CD4-positive, alpha-beta T cell treated with Interleukin-15 for 4 hours (primary cell): ENCODE results near the gene FEM1C.

Source experiments
- DNase-seq: peaks from one replicate; pipeline ENCODE4 v3.0.0-alpha.2; 2020; ENCODE audit warnings: low spot score

The FEM1C gene, protein sequence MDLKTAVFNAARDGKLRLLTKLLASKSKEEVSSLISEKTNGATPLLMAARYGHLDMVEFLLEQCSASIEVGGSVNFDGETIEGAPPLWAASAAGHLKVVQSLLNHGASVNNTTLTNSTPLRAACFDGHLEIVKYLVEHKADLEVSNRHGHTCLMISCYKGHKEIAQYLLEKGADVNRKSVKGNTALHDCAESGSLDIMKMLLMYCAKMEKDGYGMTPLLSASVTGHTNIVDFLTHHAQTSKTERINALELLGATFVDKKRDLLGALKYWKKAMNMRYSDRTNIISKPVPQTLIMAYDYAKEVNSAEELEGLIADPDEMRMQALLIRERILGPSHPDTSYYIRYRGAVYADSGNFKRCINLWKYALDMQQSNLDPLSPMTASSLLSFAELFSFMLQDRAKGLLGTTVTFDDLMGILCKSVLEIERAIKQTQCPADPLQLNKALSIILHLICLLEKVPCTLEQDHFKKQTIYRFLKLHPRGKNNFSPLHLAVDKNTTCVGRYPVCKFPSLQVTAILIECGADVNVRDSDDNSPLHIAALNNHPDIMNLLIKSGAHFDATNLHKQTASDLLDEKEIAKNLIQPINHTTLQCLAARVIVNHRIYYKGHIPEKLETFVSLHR

DNA sequence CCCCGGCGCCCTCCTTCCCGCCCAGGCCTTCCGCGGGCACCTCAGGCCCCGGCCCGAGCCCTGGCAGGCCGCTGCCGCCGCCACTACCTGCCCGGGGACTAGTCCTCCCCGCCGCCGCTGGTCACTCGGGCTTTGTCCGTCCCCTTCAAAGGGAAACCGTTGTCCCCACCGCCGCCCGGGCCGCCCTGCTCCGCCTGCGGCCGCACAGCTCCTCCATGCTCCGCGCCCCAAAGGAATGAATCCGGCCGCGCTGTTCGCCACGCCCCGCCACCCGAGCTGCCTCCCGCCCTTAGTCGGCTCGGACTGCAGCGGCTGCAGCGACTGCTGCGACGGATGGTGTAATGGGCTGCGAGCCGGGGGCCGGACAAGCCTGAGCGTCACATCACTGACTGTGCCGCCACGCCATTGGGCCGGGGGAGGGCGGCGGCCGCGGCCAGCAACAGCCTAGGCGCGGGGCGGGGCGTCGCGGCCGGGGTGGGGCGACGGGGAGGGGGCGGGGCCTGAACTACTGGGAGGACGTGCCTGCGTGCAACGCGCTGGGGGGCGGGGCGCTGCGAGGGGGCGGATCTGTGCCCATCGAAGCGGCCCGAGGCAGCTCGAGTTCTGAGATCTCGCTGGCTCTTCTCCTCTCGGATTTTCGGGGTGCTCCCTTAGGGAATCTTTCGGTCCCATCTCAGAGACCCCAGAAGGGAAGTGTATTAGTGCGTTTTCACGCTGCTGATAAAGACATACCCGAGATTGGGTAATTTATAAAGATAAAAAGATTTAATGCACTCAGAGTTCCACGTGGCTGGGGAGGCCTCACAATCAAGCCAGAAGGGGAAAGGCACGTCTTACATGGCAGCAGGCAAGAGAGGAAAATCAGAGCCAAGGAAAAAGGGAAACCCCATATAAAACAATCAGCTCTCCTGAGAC lies at the start of gene FEM1C:
Gene FEM1C, minus strand, starts transcription at position 340 of the 915 bp plus-strand sequence. CDS start 1,282 bp downstream, outside the sequence.
- peak; percentile 95 for DNase-seq

DNA sequence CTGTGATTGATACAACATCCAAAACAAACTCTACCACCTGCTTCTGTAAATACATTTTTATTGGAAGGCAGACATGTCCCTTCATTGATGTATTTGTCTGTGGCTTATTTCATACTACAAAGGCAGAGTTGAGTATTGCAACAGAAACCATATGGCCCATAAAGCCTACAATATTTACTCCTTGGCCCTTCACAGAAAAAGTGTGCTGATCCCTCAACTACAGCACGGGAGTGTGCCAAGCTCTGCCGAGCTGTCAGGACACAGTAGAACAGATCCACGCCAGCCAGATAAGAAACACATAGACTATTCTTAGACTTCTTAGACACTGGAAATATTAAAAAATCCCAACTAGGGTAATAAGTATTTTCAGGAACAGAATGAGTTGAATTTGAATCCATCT lies 44.5 kb upstream of the FEM1C start:
- DNase-seq: no peak

DNA sequence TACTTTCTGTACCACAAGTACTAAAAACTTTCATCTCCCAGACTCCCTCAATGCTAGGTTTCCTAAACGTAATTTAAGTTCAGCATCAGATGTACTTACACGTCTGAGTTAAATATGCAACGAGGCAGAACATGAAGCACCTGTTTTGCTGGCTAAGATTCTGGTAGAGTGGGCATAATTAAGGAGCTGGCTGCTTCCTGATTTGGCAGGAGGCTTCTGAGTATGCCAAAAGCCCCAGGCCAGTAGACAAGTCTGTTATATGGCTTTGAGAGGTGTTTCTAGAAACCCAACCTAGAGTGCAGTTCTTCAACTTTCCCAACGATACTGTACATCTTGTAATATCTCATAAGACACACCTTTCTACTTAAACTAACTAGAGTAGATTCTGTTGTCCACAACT lies 44.1 kb upstream of the FEM1C start:
- no peak for DNase-seq

DNA sequence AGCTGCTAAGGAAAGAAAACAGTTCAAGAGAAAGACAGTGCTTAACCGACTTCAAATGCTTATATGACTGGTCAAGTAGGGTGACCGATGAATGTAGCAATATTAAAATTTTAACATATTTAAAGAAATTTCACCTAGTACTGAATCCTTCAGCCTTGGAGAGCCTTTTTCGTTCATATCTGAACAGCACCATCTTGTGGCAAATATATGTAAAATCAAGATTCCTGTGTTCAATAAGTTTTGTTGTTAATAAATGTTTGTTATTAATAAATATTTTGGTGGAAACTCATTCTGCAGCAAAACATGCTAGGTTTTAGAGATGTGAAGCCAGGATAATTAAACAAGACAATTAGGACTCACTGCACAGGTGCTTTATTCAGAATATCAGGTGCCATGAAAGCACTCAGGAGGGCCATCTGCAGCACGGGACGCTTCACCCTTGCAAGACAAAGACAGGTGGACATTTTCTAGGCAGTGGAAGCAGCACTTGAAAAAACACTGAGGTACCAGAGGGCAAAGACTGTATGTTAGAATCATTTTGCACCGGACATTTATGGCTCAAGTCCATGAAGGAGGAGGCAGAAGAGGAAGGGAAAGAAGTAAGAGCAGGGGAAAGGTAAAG lies 42.1 kb upstream of the FEM1C start:
- peak; percentile 29 for DNase-seq

DNA sequence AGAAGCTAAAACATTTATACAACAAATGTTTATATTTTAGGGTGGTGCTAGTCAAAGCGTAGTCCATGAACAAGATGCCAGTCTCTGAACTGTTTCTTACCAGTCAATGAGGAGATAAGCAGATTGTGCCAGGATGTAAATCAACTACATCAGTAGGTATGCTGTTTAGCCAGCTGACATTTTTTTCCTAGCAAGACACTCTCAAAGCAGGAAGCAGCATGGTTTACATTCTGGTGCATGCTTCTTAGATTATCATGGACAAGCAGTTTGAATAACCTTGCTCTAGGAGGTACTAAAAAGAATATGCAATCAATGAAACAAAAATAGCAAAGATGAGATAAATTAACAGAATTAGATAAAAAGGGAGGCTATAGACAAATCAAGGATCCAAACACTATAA lies 40.7 kb upstream of the FEM1C start:
- no peak for DNase-seq

DNA sequence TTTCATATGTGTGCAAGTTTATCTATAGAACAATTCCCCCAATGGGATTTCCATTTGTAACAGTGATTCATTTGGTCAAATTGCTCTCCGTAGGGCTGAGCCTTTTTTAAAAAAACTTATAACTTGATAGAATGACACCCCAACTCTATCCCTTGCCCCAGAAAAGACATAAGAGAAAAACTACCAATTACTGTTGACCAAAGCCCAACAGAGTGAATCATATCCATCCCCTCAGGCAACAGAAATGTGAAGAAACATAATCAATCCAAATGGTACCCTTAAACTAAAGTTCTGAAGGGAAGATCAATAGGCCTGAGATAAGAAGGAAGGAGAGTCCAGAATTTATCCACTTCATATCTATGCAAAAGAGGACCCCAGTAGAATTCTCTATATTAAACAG lies 39.9 kb upstream of the FEM1C start:
- no peak for DNase-seq

DNA sequence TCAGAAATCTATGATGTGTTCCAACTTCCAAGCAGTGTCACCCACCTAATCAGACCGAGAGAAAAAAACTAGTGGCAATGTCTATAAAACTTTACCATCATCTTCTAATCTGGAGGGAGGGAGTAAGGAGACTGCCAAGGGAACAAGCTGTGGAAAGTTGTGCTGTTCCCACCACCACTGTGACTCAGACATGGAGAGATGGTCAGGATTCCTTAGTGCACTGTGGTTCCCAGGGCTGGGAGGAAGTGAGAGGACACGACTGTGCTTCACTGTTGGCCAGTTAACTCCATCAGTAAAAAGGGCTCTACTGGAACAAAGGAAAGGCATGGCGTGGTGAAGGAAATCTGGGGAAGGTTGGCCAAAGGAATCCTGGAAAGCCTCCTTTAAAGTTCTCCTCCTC lies 38.9 kb upstream of the FEM1C start:
- DNase-seq: no peak

DNA sequence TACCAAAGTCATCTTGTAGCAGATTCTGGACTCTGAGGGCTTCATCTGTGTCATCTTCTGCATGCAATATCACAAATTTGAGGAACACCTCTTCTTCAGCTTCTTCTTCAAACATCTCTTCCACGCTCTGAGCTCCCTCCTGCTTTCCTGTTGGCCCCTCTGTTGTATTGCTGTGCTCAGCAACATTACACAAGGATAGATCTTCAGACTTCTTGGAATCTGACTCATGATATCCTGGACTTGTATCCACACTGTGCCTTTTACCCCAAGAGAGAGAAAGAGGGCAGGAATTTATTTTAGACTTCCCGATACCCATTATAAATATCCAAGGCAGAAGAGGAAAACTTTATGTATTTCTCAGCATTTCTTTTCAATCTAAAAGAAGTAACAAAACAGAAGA lies 36.4 kb upstream of the FEM1C start:
- DNase-seq: no peak

DNA sequence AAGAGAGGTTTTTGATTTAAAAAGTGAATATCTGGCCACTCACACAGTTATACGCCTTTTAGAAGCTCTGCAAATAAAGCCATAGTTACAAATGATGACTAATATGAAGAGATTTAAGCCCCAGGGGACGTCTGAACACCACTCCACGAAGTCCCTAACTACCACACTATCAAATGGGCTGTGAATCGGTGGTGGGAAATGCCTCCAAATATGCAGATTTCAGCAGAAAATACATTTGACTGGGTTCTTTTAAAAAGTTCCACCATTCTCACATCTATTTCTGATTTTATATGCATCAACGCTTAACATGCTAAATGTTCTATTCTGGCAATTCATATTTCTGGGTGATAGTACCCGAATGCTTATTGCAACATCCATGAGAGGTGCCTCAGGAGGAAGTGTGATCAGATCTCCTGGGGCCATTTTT lies 35.2 kb upstream of the FEM1C start:
- DNase-seq: no peak

DNA sequence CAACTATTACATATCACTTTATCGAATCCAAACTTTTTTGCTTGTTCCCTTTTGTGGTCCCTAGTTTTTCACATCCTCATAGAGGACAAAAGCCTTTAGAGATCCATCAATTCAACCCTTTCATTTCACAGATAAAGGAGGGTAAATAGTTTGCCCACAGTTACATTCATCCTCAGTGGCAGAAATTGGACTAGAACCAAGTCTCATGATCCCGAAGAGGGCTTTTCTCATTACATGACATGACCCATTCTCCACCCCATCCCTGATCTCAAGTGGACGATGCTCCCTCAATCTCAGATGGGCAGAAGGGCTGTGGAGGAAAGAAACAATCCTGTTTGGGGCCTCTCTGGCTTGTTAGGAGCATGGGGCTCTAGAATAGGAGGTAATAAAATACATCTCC lies 34.6 kb upstream of the FEM1C start:
- DNase-seq: no peak

DNA sequence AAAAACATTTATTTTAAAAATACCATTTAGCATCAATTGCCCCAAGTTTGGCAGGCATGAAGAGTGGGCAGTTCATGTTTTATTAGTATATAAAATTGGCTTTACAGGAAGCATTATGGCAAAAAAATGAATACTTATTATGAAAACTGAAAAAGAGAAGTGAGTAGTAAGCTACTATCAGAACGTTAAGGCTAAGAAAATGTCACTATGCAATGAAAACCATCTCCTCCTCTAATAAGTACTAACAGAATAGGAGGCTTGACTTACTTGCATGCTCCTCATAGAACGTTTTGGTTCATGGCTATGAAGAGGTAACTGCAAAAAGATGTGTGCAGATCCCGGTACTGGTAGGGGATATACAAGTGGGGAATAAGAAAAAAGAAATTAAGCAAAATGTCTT lies 34.1 kb upstream of the FEM1C start:
- DNase-seq: no peak

DNA sequence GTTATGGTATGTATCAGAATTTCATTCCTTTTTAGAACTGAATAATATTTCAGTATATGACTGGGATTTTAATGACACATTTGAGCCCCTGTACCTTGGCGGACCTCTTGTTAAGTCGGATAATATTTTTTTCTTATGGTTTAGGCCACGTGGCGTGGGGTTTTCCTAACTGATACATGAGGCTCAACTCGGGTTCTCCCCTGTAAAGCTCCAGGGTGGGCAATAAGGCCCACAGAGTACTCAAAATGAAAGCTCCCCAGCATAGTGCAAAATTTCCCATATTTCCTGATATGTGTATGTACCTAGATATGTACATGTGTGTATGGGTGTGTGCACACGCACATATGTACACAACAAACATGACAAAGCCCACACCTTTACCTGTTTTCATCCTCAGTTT lies 33.2 kb upstream of the FEM1C start:
- DNase-seq: no peak

DNA sequence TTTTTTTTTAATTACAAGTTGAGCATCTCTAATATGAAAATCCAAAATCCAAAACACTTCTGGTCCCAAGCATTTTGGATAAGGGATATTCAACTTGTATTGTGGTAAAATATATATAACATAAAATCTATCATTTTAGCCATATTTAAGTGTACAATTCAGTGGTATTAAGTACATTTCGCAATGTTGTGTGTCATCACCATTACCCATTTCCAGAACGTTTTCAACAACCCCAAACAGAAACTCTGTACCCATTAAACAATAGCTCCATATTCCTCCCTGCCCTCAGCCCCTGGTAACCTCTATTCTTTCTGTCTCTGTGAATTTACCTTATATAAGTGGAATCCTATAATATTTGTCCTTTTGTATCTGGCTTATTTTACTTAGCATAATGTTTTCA lies 32.8 kb upstream of the FEM1C start:
- no peak for DNase-seq

DNA sequence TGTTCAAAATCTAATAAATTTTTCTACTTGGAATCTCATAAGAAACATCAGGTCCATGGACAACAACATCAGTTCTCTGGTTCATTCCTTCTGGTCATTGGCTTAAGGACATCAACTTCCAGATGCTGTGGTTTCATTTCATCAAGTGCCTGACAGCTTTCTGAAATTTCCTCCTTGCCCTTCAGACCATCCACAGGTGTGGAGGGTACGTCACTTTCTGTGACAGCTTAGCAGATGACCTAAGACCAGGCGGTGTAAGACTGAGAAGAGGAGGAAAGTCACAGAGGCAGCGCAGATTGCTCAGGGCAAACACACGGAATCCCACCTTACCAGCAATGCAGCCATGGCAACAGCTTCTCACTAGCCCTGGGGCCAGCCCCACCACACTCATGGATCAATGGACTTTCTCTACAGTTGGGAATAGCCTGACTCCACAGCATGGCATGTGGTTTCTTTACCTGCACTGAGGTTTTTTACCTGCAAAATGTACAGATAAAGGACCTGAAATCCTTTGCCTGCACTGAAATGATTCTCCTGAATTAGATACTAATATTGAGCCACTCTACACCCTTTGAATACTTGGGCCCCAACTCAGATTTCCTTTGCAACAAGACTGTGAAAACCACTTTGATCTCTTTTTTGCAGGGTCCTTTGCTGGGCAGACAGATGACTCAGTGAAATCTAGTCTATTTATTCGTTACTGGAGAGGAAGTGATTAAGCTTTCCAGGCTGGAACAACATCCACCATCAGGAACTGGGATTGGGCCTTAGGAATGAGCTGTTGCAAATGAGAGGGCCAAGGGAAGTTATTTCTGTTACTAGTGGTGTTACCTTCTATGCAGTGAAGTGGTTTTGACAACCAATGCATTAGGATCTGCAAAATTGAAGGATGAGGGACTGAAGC lies 30.8 kb upstream of the FEM1C start:
- no peak for DNase-seq

DNA sequence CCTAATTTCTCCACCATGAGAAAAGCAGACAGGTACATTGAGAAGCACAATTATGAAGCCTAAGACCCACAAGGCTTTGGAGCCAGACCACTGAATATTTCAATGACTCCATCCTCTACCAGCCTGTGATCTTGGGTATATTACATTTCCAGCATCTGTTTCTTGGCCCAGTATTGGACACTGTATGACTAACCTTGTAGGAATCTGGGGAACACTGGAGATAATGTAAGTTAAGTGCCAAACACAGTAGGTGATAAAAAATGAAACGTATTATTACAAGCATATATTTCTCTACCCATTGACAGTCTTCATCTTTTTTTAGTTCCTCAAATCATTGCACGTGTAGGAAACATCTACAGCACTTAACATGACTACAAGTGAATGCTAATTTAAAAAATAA lies 28.6 kb upstream of the FEM1C start:
- DNase-seq: no peak

DNA sequence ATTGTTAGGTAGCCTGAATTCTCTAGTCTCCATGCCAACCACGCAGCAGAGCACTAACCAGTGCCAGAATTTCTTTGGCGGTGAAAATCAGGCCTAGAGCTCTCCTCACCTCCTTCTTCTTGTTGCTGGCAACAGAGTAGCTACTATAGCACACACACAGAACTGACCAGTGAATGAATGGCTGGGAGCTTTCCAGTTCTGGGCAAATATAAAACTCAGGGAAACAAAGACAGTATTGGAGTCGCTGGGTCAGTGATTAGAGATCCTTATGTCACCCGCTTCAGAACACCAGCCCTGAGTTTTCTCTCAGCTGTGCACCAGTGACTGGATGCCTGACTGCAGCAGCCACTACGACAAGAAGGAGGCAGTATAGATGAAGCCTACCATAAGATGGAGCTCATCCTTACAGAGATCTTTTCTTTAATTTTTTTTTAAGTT lies 26.9 kb upstream of the FEM1C start:
- no peak for DNase-seq

DNA sequence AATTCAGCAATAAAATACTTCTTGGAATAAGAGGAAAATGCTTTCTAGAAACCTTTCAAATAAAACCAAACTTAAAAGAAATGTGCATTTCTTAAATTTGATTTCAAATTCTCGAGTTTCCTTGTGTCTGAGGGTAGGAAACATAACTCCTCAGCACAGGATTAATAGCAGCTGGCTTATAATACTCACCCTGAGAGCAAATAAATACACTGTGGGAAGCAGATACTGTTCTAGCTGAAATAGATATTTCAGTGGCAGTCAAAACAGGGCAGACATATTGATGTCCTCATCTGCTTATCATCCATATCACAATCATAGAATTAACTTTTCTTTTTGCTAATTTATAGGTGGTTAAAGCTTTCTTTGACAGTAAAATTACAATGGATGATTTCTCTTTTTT lies 24.1 kb upstream of the FEM1C start:
- no peak for DNase-seq

DNA sequence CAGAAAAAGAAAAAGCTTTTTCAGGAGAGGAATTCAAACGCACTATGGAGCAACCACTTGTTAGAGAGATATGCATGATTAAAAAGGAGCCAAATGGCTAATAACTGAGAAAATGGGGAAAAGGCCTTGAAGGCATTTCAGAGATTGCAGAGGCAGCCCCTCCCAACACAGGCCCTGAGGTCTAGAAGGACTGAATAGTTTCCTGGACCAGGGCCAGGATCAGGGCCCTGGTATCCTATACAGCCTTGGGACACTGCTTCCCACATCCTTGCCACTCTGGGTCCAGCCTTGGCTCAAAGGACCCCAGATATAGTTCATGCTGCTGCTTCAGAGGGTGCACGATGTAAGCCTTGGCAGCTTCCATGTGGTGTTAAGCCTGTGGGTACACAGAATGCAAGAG lies 20.7 kb upstream of the FEM1C start:
- no peak for DNase-seq

DNA sequence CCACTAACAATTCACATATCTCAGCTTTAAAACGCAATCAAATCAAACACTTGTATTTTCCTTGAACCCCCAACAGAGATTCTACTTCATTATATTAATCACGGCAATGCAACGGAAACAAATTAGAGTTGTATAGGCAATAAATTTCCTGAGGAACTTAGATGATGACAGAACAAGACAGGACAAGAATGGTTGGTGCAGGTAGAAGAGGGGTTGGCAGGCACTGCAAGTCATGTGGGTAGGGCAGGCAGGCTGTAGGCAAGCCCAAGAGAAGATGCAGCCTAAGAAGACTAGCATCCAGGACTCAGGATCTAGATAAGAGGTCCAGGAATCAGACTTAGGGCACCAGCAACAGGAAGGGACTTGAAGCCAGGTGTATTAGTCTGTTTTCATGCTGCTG lies 16.6 kb upstream of the FEM1C start:
- DNase-seq: no peak

DNA sequence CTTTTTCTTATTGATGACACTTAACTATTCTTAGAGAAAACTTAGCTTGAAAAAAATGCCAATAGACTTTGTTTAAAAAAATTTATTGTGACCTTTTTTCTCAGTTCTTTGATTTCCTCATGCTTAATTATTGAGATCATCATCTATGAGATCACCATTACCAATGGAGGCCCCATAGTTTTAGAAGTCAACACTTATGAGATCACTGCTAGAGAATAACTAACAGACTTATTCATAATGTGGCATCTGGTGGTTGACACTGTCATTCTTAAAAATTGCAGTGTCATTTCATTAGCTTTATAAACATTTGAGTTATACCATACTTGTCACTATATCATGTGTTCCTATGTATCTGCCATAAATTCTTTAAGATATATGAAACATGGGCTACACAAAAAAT lies 14.9 kb upstream of the FEM1C start:
- no peak for DNase-seq

DNA sequence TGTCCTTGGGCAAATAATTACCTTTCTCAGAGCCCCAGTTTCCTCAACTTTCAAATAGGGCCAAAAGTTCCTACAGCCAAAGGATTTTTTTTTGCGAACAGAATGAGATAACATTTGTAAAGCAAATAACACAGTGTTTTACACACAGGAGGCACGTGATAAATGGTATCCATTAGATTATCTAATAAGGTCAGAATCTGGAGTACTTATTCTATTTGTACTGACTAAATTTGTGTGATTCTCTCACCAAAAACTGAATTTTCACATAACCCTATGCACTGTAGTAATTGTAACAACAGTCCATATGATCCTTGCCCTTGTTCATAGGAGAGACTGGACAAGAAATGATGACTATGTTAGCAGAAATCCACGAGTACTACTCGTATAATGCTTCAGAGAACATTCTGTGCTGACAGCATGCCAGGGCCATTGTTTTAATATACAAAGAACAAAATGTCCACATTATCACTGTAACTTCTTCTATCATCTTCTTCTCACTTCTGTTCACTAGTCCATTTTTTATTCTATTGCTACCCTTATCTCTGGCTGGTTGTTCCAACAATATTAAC lies 13.9 kb upstream of the FEM1C start:
- DNase-seq: no peak
